Peyer's patch (tissue), 4 donors: ENCODE measurements around the gene MBD3L2B.
"Not testable (repeated sequence)": the region's sequence is repeated elsewhere in the genome, so short reads cannot be mapped to it uniquely, and the experiment has no call there.

ENCODE experiments used
- CTCF ChIP-seq, 6 experiments: fragments of 450-650 bp in 4 of 6; fragments of 200-600 bp in 2 of 6; sonication (generic) in 1 of 6; IDR thresholded peaks; one replicate each; pipeline ENCODE4 v1.5.1; 2017 to 2019; ENCODE audit warnings: antibody characterized with exemption in 6 of 6, mild to moderate bottlenecking in 3 of 6, moderate library complexity in 1 of 6
- POLR2A ChIP-seq, 2 donors: fragments of 450-650 bp; IDR thresholded peaks; one replicate each; pipeline ENCODE4 v1.5.1; 2017; ENCODE audit warnings: antibody characterized with exemption in 2 of 2, mild to moderate bottlenecking in 2 of 2, moderate library complexity in 2 of 2

- not testable (repeated sequence) for TF ChIP-seq POLR2A, CTCF (IDR thresholded peaks at IDR 0.05)
Observed at GRCh38 chr19:7055679-7056078, 34.4 kb upstream of the MBD3L2B start.
